SIG-M5 (cell line): ENCODE results near the gene SHOC2.

ENCODE experiments used
- DNase-seq: peaks from one replicate; lab custom pipeline; 2025; lab: John Stamatoyannopoulos, UW

Gene SHOC2

GRCh38 chr10:110919349-110919931, at the start of gene SHOC2:
TSS of gene SHOC2 (plus strand) at chr10:110919604. CDS start at chr10:110964359, 44,755 bp downstream.
- no peak for DNase-seq

GRCh38 chr10:110870823-110871297, 48.5 kb upstream of the SHOC2 start:
- DNase-seq: no peak

GRCh38 chr10:110871298-110872084, 47.9 kb upstream of the SHOC2 start, which contains the start of gene PDCD4:
TSS of gene PDCD4 (plus strand) at chr10:110871928. CDS start at chr10:110876028, 4,100 bp downstream.
- DNase-seq: no peak

- peak; percentile 69 for DNase-seq
Observed at GRCh38 chr10:110872145-110872983, 47.0 kb upstream of the SHOC2 start.

GRCh38 chr10:110872984-110873923, 46.1 kb upstream of the SHOC2 start:
- no peak for DNase-seq

- DNase-seq: no peak
Observed at GRCh38 chr10:110873951-110874350, 45.5 kb upstream of the SHOC2 start.

GRCh38 chr10:110876000-110876399, 43.4 kb upstream of the SHOC2 start:
- DNase-seq: no peak

- DNase-seq: no peak
Observed at GRCh38 chr10:110876788-110877187, 42.6 kb upstream of the SHOC2 start.

GRCh38 chr10:110880012-110880411, 39.4 kb upstream of the SHOC2 start:
- DNase-seq: no peak

GRCh38 chr10:110881247-110881646, 38.2 kb upstream of the SHOC2 start:
- no peak for DNase-seq

GRCh38 chr10:110881905-110882304, 37.5 kb upstream of the SHOC2 start:
- no peak for DNase-seq

- no peak for DNase-seq
Observed at GRCh38 chr10:110883924-110884323, 35.5 kb upstream of the SHOC2 start.

- DNase-seq: no peak
Observed at GRCh38 chr10:110885932-110886674, 33.3 kb upstream of the SHOC2 start.

GRCh38 chr10:110887560-110887959, 31.8 kb upstream of the SHOC2 start:
- no peak for DNase-seq

- no peak for DNase-seq
Observed at GRCh38 chr10:110892602-110893288, 26.7 kb upstream of the SHOC2 start.

- no peak for DNase-seq
Observed at GRCh38 chr10:110893559-110894179, 25.7 kb upstream of the SHOC2 start.

- DNase-seq: no peak
Observed at GRCh38 chr10:110897184-110897583, 22.2 kb upstream of the SHOC2 start.

- no peak for DNase-seq
Observed at GRCh38 chr10:110898391-110898790, 21.0 kb upstream of the SHOC2 start.

GRCh38 chr10:110900983-110901382, 18.4 kb upstream of the SHOC2 start:
- no peak for DNase-seq
